Stomach (tissue), 4 donors: ENCODE data around the gene IWS1.

Experiments used
- CTCF ChIP-seq, 7 experiments: fragments of 450-650 bp in 4 of 7; fragments of 200-600 bp in 3 of 7; sonication (generic) in 3 of 7; IDR thresholded peaks; one replicate each; pipeline ENCODE4 v1.5.1; 2016 to 2019; ENCODE audit warnings: antibody characterized with exemption in 7 of 7, control low read depth in 2 of 7, mild to moderate bottlenecking in 1 of 7
- EP300 ChIP-seq: sonication (generic); formaldehyde crosslinking; IDR thresholded peaks from one replicate; pipeline ENCODE4 v1.6.1; 2017; ENCODE audit warnings: antibody characterized with exemption
- POLR2A ChIP-seq, 4 donors: fragments of 450-650 bp; IDR thresholded peaks; one replicate each; pipeline ENCODE4 v1.6.1; 2016; ENCODE audit warnings: antibody characterized with exemption in 4 of 4, control low read depth in 2 of 4, mild to moderate bottlenecking in 1 of 4, moderate library complexity in 1 of 4
- POLR2AphosphoS5 ChIP-seq, 3 donors: sonication (generic); formaldehyde crosslinking; IDR thresholded peaks; one replicate each; pipeline ENCODE4 v1.6.1; 2016; ENCODE audit warnings: antibody characterized with exemption in 3 of 3

- TF ChIP-seq CTCF (IDR thresholded peaks at IDR 0.05) (no peak), EP300 (no peak), POLR2AphosphoS5 (IDR thresholded peaks at IDR 0.05) (no peak), POLR2A (IDR thresholded peaks at IDR 0.05) (no peak)
These were observed 74.3 kb downstream of the IWS1 start for GRCh38 chr2:127451981-127452380.
